Mesothelial cell of epicardium (in vitro differentiated cells): Measurements from ENCODE around the gene SMOC1. TPM values are rescaled to one million over a fixed set of nuclear protein-coding genes. Genes with fewer than 3 reads are reported as not detected.

Experiments
- DNase-seq, 2 experiments: peaks; one replicate each; pipeline ENCODE4 v3.0.0; 2021; ENCODE audit warnings: low spot score in 2 of 2; ENCODE audit not compliant: unreplicated experiment in 2 of 2
- H3K27ac Mint-ChIP-seq: 2 replicates; pipeline ENCODE4 v1.8.0; 2021; ENCODE audit warnings: mixed read lengths
- H3K27me3 Mint-ChIP-seq: 2 replicates; pipeline ENCODE4 v1.8.0; 2021; ENCODE audit warnings: low read depth, mixed read lengths
- H3K36me3 Mint-ChIP-seq: 2 replicates; pipeline ENCODE4 v1.8.0; 2021; ENCODE audit warnings: mixed read lengths
- H3K4me1 Mint-ChIP-seq: 2 replicates; pipeline ENCODE4 v1.8.0; 2021; ENCODE audit warnings: mixed read lengths
- H3K4me3 Mint-ChIP-seq: 2 replicates; pipeline ENCODE4 v1.8.0; 2021; ENCODE audit warnings: mild to moderate bottlenecking, moderate library complexity, mixed read lengths
- H3K9me3 Mint-ChIP-seq: 2 replicates; pipeline ENCODE4 v1.8.0; 2021; ENCODE audit warnings: mixed read lengths
- CTCF ChIP-seq: fragments of 200-600 bp; sonication (generic); IDR thresholded peaks from one replicate; pipeline ENCODE4 v1.5.0; 2021; ENCODE audit warnings: antibody characterized with exemption; ENCODE audit not compliant: unreplicated experiment
- total RNA-seq: library from RNA; stranded (reverse); gene quantifications from 3 replicates; pipeline ENCODE4 v1.2.1, GENCODE V29; 2021

The SMOC1 gene
- total RNA-seq, 1 donor from 2014 or later, result 1.5 TPM

- peaks cover 2% of the 10 kb centered on the region for H3K4me1 Mint-ChIP-seq
- no peaks in the 10 kb centered on the region for H3K36me3 Mint-ChIP-seq
- no peak for DNase-seq
- no peak overlapping the region for H3K4me3 Mint-ChIP-seq
- TF ChIP-seq CTCF, result no peak
- no peaks in the 10 kb centered on the region for H3K9me3 Mint-ChIP-seq
- no peak overlapping the region for H3K27ac Mint-ChIP-seq
- H3K27me3 Mint-ChIP-seq, result no peaks in the 10 kb centered on the region
Observed at GRCh38 chr14:69850086-69850735, 29.0 kb upstream of the SMOC1 start.

DNA sequence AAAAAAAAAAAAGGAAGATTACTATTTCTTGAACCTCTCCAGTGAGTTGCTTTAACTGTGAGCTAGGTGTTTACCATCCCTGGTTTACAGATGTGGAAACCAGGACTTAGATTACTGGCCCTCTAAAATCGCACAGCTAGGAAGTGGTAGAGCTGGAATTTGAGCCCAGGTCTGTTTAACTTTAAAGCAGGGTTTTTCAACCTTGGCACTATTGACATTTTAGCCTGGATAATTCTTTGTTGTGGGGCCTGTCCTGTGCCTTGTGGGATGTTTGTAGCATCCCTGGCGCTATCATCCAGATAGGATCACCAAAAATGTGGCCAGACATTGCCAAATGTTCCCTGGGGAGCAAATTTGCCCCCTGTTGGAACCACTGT lies 28.5 kb upstream of the SMOC1 start:
- H3K4me3 Mint-ChIP-seq, result no peak overlapping the region
- no peaks in the 10 kb centered on the region for H3K36me3 Mint-ChIP-seq
- peaks cover 4% of the 10 kb centered on the region for H3K4me1 Mint-ChIP-seq
- TF ChIP-seq CTCF, result no peak
- H3K27ac Mint-ChIP-seq, result no peak overlapping the region
- DNase-seq, result no peak
- no peaks in the 10 kb centered on the region for H3K9me3 Mint-ChIP-seq
- no peaks in the 10 kb centered on the region for H3K27me3 Mint-ChIP-seq

GRCh38 chr14:69852531-69853321 lies 26.5 kb upstream of the SMOC1 start:
- DNase-seq, result no peak
- no peak overlapping the region for H3K27ac Mint-ChIP-seq
- H3K27me3 Mint-ChIP-seq, result no peaks in the 10 kb centered on the region
- no peaks in the 10 kb centered on the region for H3K36me3 Mint-ChIP-seq
- no peak overlapping the region for H3K4me3 Mint-ChIP-seq
- no peaks in the 10 kb centered on the region for H3K9me3 Mint-ChIP-seq
- TF ChIP-seq CTCF, result no peak
- H3K4me1 Mint-ChIP-seq, result peaks cover 4% of the 10 kb centered on the region

- Mint-ChIP-seq H3K9me3 (no peaks in the 10 kb centered on the region), H3K4me1 (peaks cover 6% of the 10 kb centered on the region), H3K4me3 (no peak overlapping the region), H3K36me3 (no peaks in the 10 kb centered on the region), H3K27ac (no peak overlapping the region), H3K27me3 (no peaks in the 10 kb centered on the region)
- no peak for DNase-seq
- no peak for TF ChIP-seq CTCF
Observed at GRCh38 chr14:69853774-69854173, 25.4 kb upstream of the SMOC1 start.

DNA sequence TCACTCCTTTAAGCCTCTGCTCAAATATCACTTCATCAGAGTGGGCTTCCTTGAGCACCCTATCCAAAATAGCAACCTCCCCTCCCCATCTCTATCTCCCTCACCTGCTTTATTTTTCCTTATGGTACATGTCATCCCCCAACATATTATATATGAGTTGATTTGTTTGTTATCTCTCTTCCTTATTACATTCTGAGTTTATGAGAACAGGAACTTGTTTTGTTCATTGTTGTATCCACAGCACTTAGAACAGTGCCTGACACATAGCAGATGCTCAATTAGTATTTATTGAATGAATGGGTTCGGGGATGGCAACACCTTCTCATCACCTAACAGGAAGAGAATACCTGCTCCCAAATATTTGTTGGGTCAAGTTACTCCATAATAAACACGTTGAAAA lies 24.6 kb upstream of the SMOC1 start:
- no peaks in the 10 kb centered on the region for H3K36me3 Mint-ChIP-seq
- no peak overlapping the region for H3K4me3 Mint-ChIP-seq
- H3K27me3 Mint-ChIP-seq, result no peaks in the 10 kb centered on the region
- no peak overlapping the region for H3K27ac Mint-ChIP-seq
- peaks cover 6% of the 10 kb centered on the region for H3K4me1 Mint-ChIP-seq
- no peaks in the 10 kb centered on the region for H3K9me3 Mint-ChIP-seq
- DNase-seq, result no peak
- TF ChIP-seq CTCF, result no peak
